22Rv1 (cell line): Measurements from ENCODE around the gene MAP4.

Source experiments
- ZFX ChIP-seq: fragments of 450-650 bp; IDR thresholded peaks from 2 replicates; pipeline ENCODE4 v1.6.1; 2017; ENCODE audit warnings: antibody characterized with exemption, borderline replicate concordance
- TF ChIP-seq, protein P1 (sequence below): fragments of 450-650 bp; IDR thresholded peaks from 2 replicates; pipeline ENCODE4 v1.5.1; 2017; ENCODE audit warnings: mild to moderate bottlenecking

DNA sequence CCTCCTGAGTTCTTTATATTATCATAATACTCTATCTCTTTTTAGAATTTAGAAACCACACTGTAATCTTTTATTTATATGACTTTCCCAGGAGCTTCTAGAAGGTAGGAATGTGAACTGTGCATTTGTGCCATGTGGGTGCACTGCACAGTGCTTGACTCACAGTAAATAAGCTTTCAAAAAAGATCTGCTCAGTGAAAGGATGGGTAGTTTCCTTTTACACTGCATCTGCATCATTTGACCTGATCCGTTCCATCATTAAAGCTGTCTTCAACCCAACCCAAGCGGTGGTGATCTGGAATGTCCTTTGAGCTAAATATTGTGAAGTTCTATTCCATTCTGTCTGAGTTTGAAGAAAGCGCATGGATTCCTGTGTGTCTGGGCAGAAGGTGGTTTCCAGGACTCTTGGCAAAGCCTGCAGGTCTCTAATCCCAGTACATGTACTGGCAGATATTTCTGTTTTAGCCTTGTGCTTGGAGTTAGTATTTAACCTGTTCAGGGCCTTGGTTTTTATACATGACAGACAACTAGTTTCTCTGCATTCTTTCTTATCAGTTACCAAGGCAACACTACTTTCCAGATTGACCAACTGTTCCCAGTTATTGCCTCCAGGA lies 116.6 kb downstream of the MAP4 start:
- TF ChIP-seq, protein P1, sequence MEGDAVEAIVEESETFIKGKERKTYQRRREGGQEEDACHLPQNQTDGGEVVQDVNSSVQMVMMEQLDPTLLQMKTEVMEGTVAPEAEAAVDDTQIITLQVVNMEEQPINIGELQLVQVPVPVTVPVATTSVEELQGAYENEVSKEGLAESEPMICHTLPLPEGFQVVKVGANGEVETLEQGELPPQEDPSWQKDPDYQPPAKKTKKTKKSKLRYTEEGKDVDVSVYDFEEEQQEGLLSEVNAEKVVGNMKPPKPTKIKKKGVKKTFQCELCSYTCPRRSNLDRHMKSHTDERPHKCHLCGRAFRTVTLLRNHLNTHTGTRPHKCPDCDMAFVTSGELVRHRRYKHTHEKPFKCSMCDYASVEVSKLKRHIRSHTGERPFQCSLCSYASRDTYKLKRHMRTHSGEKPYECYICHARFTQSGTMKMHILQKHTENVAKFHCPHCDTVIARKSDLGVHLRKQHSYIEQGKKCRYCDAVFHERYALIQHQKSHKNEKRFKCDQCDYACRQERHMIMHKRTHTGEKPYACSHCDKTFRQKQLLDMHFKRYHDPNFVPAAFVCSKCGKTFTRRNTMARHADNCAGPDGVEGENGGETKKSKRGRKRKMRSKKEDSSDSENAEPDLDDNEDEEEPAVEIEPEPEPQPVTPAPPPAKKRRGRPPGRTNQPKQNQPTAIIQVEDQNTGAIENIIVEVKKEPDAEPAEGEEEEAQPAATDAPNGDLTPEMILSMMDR: no peak
- no peak for TF ChIP-seq ZFX
